Naive thymus-derived CD4-positive, alpha-beta T cell (primary cell): Measurements from ENCODE around the gene ARHGEF16. TPM values are rescaled to one million over a fixed set of nuclear protein-coding genes. Genes with fewer than 3 reads are reported as not detected.
A peak's percentile ranks its signal among the peaks of the same experiment; 100 is the strongest.

Source experiments
- ATAC-seq: fragments of 150-1000 bp; cut with Tn5 transposase; 2 replicates; pipeline ENCODE4 v1.10.0; 2021; ENCODE audit warnings: mild to moderate bottlenecking, moderate library complexity
- CTCF ChIA-PET: fragments of 350-600 bp; sonication (Branson Sonifier 250); formaldehyde crosslinking; loops from one replicate; lab custom pipeline; 2021; ENCODE audit warnings: antibody characterized with exemption; lab: Charles Lee
- POLR2A ChIA-PET: fragments of 350-600 bp; sonication (Branson Sonifier 250); formaldehyde crosslinking; loops from one replicate; lab custom pipeline; 2021; ENCODE audit warnings: antibody characterized with exemption, inconsistent platforms; lab: Charles Lee
- DNase-seq, 9 donors: peaks; one replicate each; pipeline versions ENCODE4 v3.0.0 to v3.0.0-alpha.2; 2020 to 2022; ENCODE audit warnings: mixed read lengths in 1 of 9
- H3K27ac ChIP-seq: one replicate; pipeline ENCODE4 v1.7.0; 2013; ENCODE audit warnings: mild to moderate bottlenecking, low read depth, low read length, moderate library complexity
- H3K27me3 ChIP-seq, 2 donors: one replicate each; pipeline ENCODE4 v1.7.0; 2013; ENCODE audit warnings: low read length in 2 of 2, mild to moderate bottlenecking in 2 of 2, moderate library complexity in 2 of 2; ENCODE audit not compliant: control insufficient read depth in 2 of 2, insufficient read depth in 2 of 2
- H3K36me3 ChIP-seq, 3 experiments: 1 replicate in 2 of 3; 2 replicates in 1 of 3; pipeline ENCODE4 v1.7.0; 2013; ENCODE audit warnings: low read length in 3 of 3, mild to moderate bottlenecking in 3 of 3, moderate library complexity in 1 of 3; ENCODE audit not compliant: insufficient read depth in 3 of 3, control insufficient read depth in 2 of 3
- H3K4me1 ChIP-seq, 2 donors: one replicate each; pipeline ENCODE4 v1.7.0; 2013; ENCODE audit warnings: low read length in 2 of 2, mild to moderate bottlenecking in 2 of 2, moderate library complexity in 1 of 2; ENCODE audit not compliant: control insufficient read depth in 2 of 2, insufficient read depth in 2 of 2
- H3K4me3 ChIP-seq: 2 replicates; pipeline ENCODE4 v1.7.0; 2013; ENCODE audit warnings: mild to moderate bottlenecking, low read length
- H3K9me3 ChIP-seq, 3 experiments: 1 replicate in 2 of 3; 2 replicates in 1 of 3; pipeline ENCODE4 v1.7.0; 2013; ENCODE audit warnings: low read length in 3 of 3; ENCODE audit not compliant: control insufficient read depth in 2 of 3
- H3K27ac Mint-ChIP-seq, 9 donors: one replicate each; pipeline ENCODE4 v1.8.0; 2020 to 2022; ENCODE audit warnings: mixed read lengths in 9 of 9, mild to moderate bottlenecking in 8 of 9, moderate library complexity in 5 of 9, inconsistent platforms in 2 of 9
- H3K27me3 Mint-ChIP-seq, 5 donors: one replicate each; pipeline ENCODE4 v1.8.0; 2021 to 2022; ENCODE audit warnings: mixed read lengths in 5 of 5, mild to moderate bottlenecking in 1 of 5
- H3K36me3 Mint-ChIP-seq, 5 donors: one replicate each; pipeline ENCODE4 v1.8.0; 2020 to 2022; ENCODE audit warnings: mixed read lengths in 5 of 5, mild to moderate bottlenecking in 3 of 5, inconsistent platforms in 1 of 5
- H3K4me1 Mint-ChIP-seq, 7 donors: one replicate each; pipeline ENCODE4 v1.8.0; 2020 to 2022; ENCODE audit warnings: mixed read lengths in 7 of 7, mild to moderate bottlenecking in 3 of 7, inconsistent platforms in 1 of 7
- H3K4me3 Mint-ChIP-seq, 10 donors: one replicate each; pipeline ENCODE4 v1.8.0; 2020 to 2022; ENCODE audit warnings: mild to moderate bottlenecking in 10 of 10, mixed read lengths in 10 of 10, moderate library complexity in 6 of 10, inconsistent platforms in 2 of 10
- H3K9me3 Mint-ChIP-seq, 11 donors: one replicate each; pipeline ENCODE4 v1.8.0; 2020 to 2022; ENCODE audit warnings: mixed read lengths in 11 of 11, mild to moderate bottlenecking in 4 of 11, inconsistent platforms in 1 of 11, moderate library complexity in 1 of 11
- intact Hi-C, 2 donors: fragments of 100-400 bp; cut with micrococcal nuclease; formaldehyde crosslinking; loops; one replicate each; pipeline ENCODE4 v1.15.1; 2023
- polyA plus RNA-seq, 2 donors: library from polyadenylated mRNA; unstranded; fragments of 300-500 nt; fragmentation: Illumina TruSeq; gene quantifications; one replicate each; pipeline ENCODE4 v1.2.3, GENCODE V29; 2021
- total RNA-seq, 6 experiments: library from RNA in 5 of 6; stranded (reverse) in 5 of 6; gene quantifications; 1 replicate in 5 of 6; 2 replicates in 1 of 6; pipeline ENCODE4 v1.2.3 and lab custom pipeline; 2021 to 2026

The ARHGEF16 gene
- total and polyA plus RNA-seq, 7 experiments from 2014 or later, result 0.16 TPM; not detected in 6

GRCh38 chr1:3467096-3468036 lies 12.9 kb downstream of the ARHGEF16 start:
- no peaks in the 10 kb centered on the region for H3K36me3 ChIP-seq
- Mint-ChIP-seq H3K4me3 (no peak overlapping the region), H3K36me3 (no peaks in the 10 kb centered on the region), H3K4me1 (peaks cover 0 to 3% (median 0%) of the 10 kb centered on the region in 7 donors), H3K9me3 (no peaks in the 10 kb centered on the region), H3K27ac (no peak overlapping the region), H3K27me3 (no peaks in the 10 kb centered on the region)
- intact Hi-C loops, result no loop called here
- POLR2A ChIA-PET, result no interaction called here
- H3K27ac ChIP-seq, result no peak overlapping the region
- ATAC-seq (no peak), DNase-seq (no peak)
- CTCF ChIA-PET, result no interaction called here
- H3K4me1 ChIP-seq, result no peaks in the 10 kb centered on the region
- no peak overlapping the region for H3K4me3 ChIP-seq
- no peaks in the 10 kb centered on the region for H3K9me3 ChIP-seq
- no peaks in the 10 kb centered on the region for H3K27me3 ChIP-seq

GRCh38 chr1:3468236-3469103 lies 14.0 kb downstream of the ARHGEF16 start:
- Mint-ChIP-seq H3K27ac (no peak overlapping the region), H3K9me3 (no peaks in the 10 kb centered on the region), H3K27me3 (peaks cover 0 to under 1% (median 0%) of the 10 kb centered on the region in 5 donors), H3K4me1 (peaks cover 0 to 3% (median 0%) of the 10 kb centered on the region in 7 donors), H3K4me3 (no peak overlapping the region), H3K36me3 (no peaks in the 10 kb centered on the region)
- Histone ChIP-seq H3K4me3 (no peak overlapping the region), H3K36me3 (no peaks in the 10 kb centered on the region), H3K27ac (no peak overlapping the region), H3K4me1 (no peaks in the 10 kb centered on the region), H3K27me3 (no peaks in the 10 kb centered on the region), H3K9me3 (no peaks in the 10 kb centered on the region)
- ChIA-PET CTCF (no interaction called here), POLR2A (no interaction called here)
- no peak for ATAC-seq
- intact Hi-C loops, result no loop called here
- DNase-seq, result no peak

- no peak for DNase-seq
- POLR2A ChIA-PET, result no interaction called here
- CTCF ChIA-PET, result no interaction called here
Measured at GRCh38 chr1:3469104-3469848, 14.8 kb downstream of the ARHGEF16 start.

GRCh38 chr1:3469849-3470649 lies 15.6 kb downstream of the ARHGEF16 start:
- Mint-ChIP-seq H3K9me3 (peaks cover 0 to 2% (median 0%) of the 10 kb centered on the region in 11 donors), H3K4me3 (no peak overlapping the region), H3K36me3 (no peaks in the 10 kb centered on the region), H3K27ac (peak overlapping the region in 1 of 9 donors; percentile 9), H3K27me3 (peaks cover 0 to 6% (median 0%) of the 10 kb centered on the region in 5 donors), H3K4me1 (peaks cover 0 to 3% (median 0%) of the 10 kb centered on the region in 7 donors)
- H3K4me3 ChIP-seq, result no peak overlapping the region
- no peaks in the 10 kb centered on the region for H3K27me3 ChIP-seq
- intact Hi-C loops, result no loop called here
- no peak overlapping the region for H3K27ac ChIP-seq
- no peaks in the 10 kb centered on the region for H3K9me3 ChIP-seq
- H3K36me3 ChIP-seq, result no peaks in the 10 kb centered on the region
- H3K4me1 ChIP-seq, result no peaks in the 10 kb centered on the region
- ChIA-PET POLR2A (no interaction called here), CTCF (no interaction called here)
- DNase-seq, result no peak
- ATAC-seq, result no peak

More at GRCh38 chr1:3469104-3469848, 14.8 kb downstream of the ARHGEF16 start:
- H3K9me3 ChIP-seq, result no peaks in the 10 kb centered on the region
- H3K4me1 ChIP-seq, result no peaks in the 10 kb centered on the region
- Mint-ChIP-seq H3K4me3 (no peak overlapping the region), H3K4me1 (peaks cover 0 to 3% (median 0%) of the 10 kb centered on the region in 7 donors), H3K27ac (no peak overlapping the region), H3K27me3 (peaks cover 0 to 6% (median 0%) of the 10 kb centered on the region in 5 donors), H3K36me3 (no peaks in the 10 kb centered on the region), H3K9me3 (peaks cover 0 to 2% (median 0%) of the 10 kb centered on the region in 11 donors)
- H3K36me3 ChIP-seq, result no peaks in the 10 kb centered on the region
- H3K27ac ChIP-seq, result no peak overlapping the region
- intact Hi-C loops, result no loop called here
- no peak for ATAC-seq
- no peaks in the 10 kb centered on the region for H3K27me3 ChIP-seq
- H3K4me3 ChIP-seq, result no peak overlapping the region

- intact Hi-C loops, result no loop called here
- Mint-ChIP-seq H3K9me3 (peaks cover 0 to 2% (median 0%) of the 10 kb centered on the region in 11 donors), H3K27me3 (peaks cover 0 to 6% (median 0%) of the 10 kb centered on the region in 5 donors), H3K36me3 (no peaks in the 10 kb centered on the region), H3K4me3 (no peak overlapping the region), H3K4me1 (peaks cover 0 to 2% (median 0%) of the 10 kb centered on the region in 7 donors), H3K27ac (peak overlapping the region in 1 of 9 donors; percentile 9)
- ChIA-PET CTCF (interaction anchor here (1.4 kb wide), 1 partner anchor 18 kb away, joined by 5 read pairs; no protein-coding TSS in a partner anchor), POLR2A (no interaction called here)
- H3K9me3 ChIP-seq, result no peaks in the 10 kb centered on the region
- no peaks in the 10 kb centered on the region for H3K4me1 ChIP-seq
- no peak overlapping the region for H3K4me3 ChIP-seq
- H3K27me3 ChIP-seq, result no peaks in the 10 kb centered on the region
- H3K27ac ChIP-seq, result no peak overlapping the region
- DNase-seq, result no peak
- no peaks in the 10 kb centered on the region for H3K36me3 ChIP-seq
- ATAC-seq, result no peak
Measured at GRCh38 chr1:3470650-3471355, 16.3 kb downstream of the ARHGEF16 start.
